Choroid plexus epithelial cell (primary cell): Measurements from ENCODE around the gene CDH22.

Source experiments
- DNase-seq: peaks from one replicate; pipeline ENCODE4 v3.0.0-alpha.2; 2010; ENCODE audit warnings: low read depth
- H3K4me3 ChIP-seq: 2 replicates; pipeline ENCODE4 v1.5.1; 2011; ENCODE audit warnings: low read depth, mild to moderate bottlenecking, control low read depth, low read length, moderate library complexity
- TF ChIP-seq, protein P1 (sequence below): conservative IDR thresholded peaks from 2 replicates; pipeline ENCODE4 v1.5.1; 2011; ENCODE audit warnings: low read depth, mild to moderate bottlenecking, control low read depth, inconsistent platforms, low read length, moderate library complexity

The CDH22 gene

DNA sequence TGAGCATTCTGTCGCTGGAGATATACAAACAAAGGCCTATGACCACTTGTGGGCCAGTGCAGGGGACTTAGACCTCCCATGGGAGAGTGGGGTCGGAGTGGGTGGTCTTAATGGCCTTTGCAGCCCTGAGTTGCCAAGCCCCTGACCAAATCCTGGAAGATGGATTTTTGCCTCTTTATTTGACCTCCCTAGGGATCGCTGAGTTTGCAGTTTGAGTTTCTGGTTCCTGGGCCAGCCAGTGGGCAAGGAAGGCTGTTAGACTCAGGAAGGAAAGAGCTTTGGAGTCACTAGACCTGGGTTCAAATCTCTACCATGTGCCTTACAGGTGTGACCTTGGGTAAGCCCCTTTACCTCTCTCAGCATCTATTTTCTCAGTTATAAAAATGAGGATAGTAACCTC lies 96.0 kb downstream of the CDH22 start:
- TF ChIP-seq, protein P1, sequence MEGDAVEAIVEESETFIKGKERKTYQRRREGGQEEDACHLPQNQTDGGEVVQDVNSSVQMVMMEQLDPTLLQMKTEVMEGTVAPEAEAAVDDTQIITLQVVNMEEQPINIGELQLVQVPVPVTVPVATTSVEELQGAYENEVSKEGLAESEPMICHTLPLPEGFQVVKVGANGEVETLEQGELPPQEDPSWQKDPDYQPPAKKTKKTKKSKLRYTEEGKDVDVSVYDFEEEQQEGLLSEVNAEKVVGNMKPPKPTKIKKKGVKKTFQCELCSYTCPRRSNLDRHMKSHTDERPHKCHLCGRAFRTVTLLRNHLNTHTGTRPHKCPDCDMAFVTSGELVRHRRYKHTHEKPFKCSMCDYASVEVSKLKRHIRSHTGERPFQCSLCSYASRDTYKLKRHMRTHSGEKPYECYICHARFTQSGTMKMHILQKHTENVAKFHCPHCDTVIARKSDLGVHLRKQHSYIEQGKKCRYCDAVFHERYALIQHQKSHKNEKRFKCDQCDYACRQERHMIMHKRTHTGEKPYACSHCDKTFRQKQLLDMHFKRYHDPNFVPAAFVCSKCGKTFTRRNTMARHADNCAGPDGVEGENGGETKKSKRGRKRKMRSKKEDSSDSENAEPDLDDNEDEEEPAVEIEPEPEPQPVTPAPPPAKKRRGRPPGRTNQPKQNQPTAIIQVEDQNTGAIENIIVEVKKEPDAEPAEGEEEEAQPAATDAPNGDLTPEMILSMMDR: no peak
- DNase-seq: no peak
- H3K4me3 ChIP-seq: no peak overlapping the region

DNA sequence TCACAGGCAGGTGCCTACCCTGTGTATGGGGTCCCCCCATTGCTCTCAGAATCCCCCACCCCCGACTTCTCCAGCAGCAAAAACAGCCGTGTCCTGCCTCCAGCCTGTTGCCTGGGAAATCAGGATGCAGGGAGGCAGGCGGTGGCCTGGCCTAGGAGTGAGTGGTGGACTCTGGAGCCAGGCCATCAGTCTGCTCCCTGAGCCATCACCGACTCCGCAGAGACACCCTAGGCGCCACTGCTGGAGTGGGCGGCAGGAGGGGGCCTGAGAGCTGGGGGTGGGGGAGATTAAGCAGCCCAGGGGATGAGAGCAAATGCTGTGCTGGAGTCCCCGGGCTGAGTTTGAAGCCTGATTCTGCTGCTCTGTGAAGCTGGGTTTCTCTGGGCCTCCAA lies 97.0 kb downstream of the CDH22 start:
- no peak for DNase-seq
- H3K4me3 ChIP-seq: no peak overlapping the region
- TF ChIP-seq, protein P1: no peak

DNA sequence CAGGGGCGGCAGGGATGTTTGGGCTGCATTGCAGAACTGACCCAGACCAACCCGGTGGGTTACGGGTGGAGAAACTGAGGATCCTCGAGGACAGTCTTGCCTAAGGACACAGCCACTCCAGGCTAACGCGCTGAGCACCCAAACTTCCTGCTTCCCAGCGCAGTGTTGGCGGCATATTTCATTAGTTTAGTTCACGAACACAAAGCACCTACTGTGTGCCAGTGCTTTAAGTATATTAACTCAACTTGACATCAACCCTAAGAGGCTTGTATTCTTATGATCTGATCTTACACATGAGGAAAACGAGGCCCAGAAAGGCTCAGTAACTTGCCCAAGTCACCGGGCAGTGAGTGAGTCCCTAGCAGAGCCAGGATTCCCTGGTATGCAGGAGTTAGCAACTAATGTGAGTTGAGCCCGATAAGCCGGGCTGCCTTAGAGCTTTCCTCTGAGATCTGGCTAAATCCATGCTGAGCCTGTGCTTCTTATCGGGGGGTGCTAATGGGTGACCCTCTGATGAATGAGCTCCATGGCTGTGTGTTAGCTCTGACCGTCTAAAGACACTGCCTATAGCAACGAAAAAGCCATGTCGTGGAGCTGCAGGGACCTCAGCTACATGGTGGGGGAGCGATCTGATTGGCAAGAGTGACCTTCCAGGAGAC lies 97.5 kb downstream of the CDH22 start:
- TF ChIP-seq, protein P1: no peak
- no peak overlapping the region for H3K4me3 ChIP-seq
- no peak for DNase-seq

DNA sequence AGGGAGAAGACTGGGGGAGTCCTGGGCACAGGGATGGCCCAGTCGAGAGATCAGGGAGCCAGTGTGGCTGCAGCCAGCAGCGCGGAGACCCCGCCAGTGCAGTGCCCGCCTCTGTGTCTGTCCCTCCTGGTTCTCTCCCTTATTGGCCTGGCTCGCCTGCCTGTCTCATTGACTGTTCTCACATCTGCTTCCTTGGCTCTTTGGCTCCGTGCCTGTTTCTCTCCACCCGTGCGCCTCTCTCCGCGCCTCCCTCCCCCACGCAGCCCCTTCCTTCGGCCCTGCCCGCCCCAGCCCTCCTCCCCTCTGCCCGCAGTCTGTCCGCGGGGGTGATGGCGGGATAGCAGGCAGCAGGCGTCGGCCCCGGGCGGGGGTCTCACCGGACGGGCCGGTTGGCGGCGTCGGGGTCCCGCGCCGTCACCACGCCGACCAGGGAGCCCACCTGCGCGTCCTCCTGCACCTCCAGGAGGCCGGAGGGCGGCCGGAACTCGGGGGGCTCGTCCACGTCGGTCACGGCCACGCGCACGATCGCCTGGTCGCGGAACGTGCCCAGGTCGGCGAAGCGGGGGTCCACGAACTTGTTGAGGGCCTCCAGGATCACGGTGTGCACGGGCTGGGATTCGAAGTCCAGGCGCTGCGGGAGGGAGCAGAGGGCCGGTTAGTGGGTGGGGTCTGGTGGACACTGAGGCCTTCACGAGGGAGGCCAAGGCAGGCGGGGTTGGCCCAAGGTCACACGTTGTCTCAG lies 98.2 kb downstream of the CDH22 start:
- TF ChIP-seq, protein P1: no peak
- H3K4me3 ChIP-seq: no peak overlapping the region
- DNase-seq: no peak

DNA sequence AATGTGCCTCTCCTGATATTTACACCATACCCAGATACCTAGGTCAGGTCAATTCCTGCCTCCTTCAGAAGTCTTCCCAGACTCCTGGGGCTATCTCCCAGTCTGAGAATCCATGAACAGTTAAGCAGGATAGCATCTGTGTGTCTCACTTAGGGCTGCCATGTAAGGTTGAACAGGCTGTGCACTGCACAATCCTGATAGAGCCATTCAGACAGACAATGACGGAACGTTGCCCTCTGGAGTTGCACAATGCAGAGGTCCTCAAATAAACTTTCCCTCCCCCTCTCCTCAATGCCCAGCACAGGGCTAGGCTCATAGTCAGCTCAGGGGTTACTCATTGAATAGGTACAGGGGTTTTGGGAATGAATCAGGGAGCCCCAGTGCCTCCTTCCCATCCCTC lies 100.5 kb downstream of the CDH22 start:
- TF ChIP-seq, protein P1: no peak
- DNase-seq: no peak
- H3K4me3 ChIP-seq: no peak overlapping the region

DNA sequence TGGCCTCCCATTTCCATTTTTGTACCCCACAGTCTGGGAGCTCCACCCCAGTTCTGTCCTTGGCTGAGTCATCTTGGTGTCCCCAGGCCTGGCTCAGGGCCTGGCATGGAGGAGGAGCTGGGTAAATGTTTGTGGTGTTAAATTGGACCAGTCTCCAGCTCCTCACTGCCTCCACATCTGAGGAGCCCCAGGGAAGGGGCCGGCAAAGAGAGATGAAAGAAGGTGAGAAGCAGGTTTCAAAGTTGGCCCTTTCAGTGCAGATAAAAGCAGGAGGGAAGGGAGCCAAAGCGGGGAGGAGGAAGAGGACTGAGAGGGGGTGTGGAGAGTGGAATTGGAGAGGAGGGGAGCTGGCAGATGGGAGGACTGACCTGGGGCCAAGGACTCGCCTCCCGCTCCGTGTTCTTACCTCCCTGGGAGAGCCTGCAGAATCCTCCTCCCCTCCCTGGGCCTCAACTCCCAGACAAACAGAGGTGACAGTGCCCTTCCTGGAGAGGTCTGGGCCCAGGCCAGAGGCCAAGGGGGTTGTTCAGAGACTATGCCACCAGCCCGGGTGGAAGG lies 101.2 kb downstream of the CDH22 start:
- no peak for DNase-seq
- no peak overlapping the region for H3K4me3 ChIP-seq
- TF ChIP-seq, protein P1: no peak
